Activated CD4-positive, alpha-beta memory T cell treated with anti-CD3 and anti-CD28 coated beads, Interleukin-2, amount 10 ng/mL, durations not matched to agents 7 days and 5 days (primary cell): ENCODE data around the gene CAGE1. TPM values are rescaled to one million over a fixed set of nuclear protein-coding genes. Genes with fewer than 3 reads are reported as not detected.
A peak's percentile ranks its signal among the peaks of the same experiment; 100 is the strongest.
"Not testable (repeated sequence)": the region's sequence is repeated elsewhere in the genome, so short reads cannot be mapped to it uniquely, and the experiment has no call there.

Experiments used
- CTCF ChIA-PET: fragments of 350-600 bp; sonication (Branson Sonifier 250); formaldehyde crosslinking; loops from one replicate; lab custom pipeline; 2021; ENCODE audit warnings: antibody characterized with exemption, inconsistent platforms; lab: Charles Lee
- POLR2A ChIA-PET: fragments of 350-600 bp; sonication (Branson Sonifier 250); formaldehyde crosslinking; loops from one replicate; lab custom pipeline; 2021; ENCODE audit warnings: antibody characterized with exemption; lab: Charles Lee
- DNase-seq: peaks from one replicate; pipeline ENCODE4 v3.0.0-alpha.2; 2020
- H3K27ac Mint-ChIP-seq: one replicate; pipeline ENCODE4 v1.8.0; 2021; ENCODE audit warnings: mild to moderate bottlenecking, mixed read lengths
- H3K27me3 Mint-ChIP-seq: one replicate; pipeline ENCODE4 v1.8.0; 2021; ENCODE audit warnings: mixed read lengths
- H3K36me3 Mint-ChIP-seq: one replicate; pipeline ENCODE4 v1.8.0; 2021; ENCODE audit warnings: low read depth, mixed read lengths
- H3K4me1 Mint-ChIP-seq: one replicate; pipeline ENCODE4 v1.8.0; 2021; ENCODE audit warnings: mixed read lengths
- H3K4me3 Mint-ChIP-seq: one replicate; pipeline ENCODE4 v1.8.0; 2021; ENCODE audit warnings: mild to moderate bottlenecking, mixed read lengths
- H3K9me3 Mint-ChIP-seq: one replicate; pipeline ENCODE4 v1.8.0; 2021; ENCODE audit warnings: mixed read lengths
- total RNA-seq, 2 experiments: library from RNA; stranded (reverse); gene quantifications; one replicate each; pipeline ENCODE4 v1.2.3, GENCODE V29; 2021

The CAGE1 gene
- total RNA-seq, 2 experiments from 2014 or later: 0.08 TPM; not detected in 1

DNA sequence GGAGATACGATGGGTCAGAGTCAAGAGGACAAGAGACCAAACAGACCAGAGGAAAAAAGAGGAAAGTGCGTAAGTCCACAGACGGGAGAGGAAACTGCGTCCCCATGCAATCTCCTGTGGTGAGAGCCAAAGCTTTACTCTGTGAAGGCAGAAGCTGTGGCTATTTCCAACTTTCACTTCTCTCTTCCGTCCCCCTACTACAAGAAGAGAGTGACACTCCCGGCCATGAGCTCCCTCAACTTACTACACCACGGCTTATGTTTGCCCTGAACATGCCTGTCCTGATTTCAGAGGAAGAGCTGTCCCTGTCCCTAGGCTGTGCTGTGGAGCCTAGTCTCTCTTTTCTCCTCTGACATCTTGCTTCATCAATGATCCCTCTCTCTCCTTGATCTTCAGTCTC, 65.0 kb downstream of the CAGE1 start:
- Mint-ChIP-seq H3K36me3 (no peaks in the 10 kb centered on the region), H3K9me3 (no peaks in the 10 kb centered on the region), H3K4me3 (no peak overlapping the region), H3K4me1 (no peaks in the 10 kb centered on the region), H3K27me3 (peaks cover 15% of the 10 kb centered on the region), H3K27ac (no peak overlapping the region)
- no peak for DNase-seq
- ChIA-PET POLR2A (interaction anchor here (1.7 kb wide), 1 partner anchor 11 kb away, joined by 5 read pairs; the partner anchor contains the start of gene SSR1), CTCF (no interaction called here)

DNA sequence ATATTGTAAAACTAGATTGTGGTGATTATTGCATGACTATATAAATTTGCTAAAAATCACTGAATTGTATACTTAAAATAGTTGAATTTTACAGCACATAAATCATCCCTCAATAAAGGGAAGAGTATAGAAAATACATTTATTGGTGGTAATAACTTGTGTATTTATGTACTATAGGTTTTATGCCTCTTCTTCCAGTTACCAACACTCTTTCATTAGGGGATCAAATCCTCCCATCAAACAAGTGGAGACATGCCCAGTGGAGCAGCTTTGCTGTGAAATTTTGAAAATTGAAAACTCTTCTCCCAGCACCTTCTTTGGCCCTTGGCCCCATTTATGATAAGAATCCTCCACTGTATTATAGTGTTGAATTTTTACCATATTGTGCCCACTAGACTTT, 66.5 kb downstream of the CAGE1 start:
- Mint-ChIP-seq H3K36me3 (no peaks in the 10 kb centered on the region), H3K4me3 (no peak overlapping the region), H3K4me1 (no peaks in the 10 kb centered on the region), H3K9me3 (no peaks in the 10 kb centered on the region), H3K27ac (no peak overlapping the region), H3K27me3 (peaks cover 15% of the 10 kb centered on the region)
- ChIA-PET POLR2A (no interaction called here), CTCF (no interaction called here)
- DNase-seq: no peak

- DNase-seq, POLR2A ChIA-PET, H3K27ac Mint-ChIP-seq, H3K36me3 Mint-ChIP-seq, H3K4me1 Mint-ChIP-seq, H3K9me3 Mint-ChIP-seq, H3K4me3 Mint-ChIP-seq, CTCF ChIA-PET: not testable (repeated sequence)
- H3K27me3 Mint-ChIP-seq: peaks cover 15% of the 10 kb centered on the region
These were observed 67.7 kb downstream of the CAGE1 start for GRCh38 chr6:7321866-7322265.

DNA sequence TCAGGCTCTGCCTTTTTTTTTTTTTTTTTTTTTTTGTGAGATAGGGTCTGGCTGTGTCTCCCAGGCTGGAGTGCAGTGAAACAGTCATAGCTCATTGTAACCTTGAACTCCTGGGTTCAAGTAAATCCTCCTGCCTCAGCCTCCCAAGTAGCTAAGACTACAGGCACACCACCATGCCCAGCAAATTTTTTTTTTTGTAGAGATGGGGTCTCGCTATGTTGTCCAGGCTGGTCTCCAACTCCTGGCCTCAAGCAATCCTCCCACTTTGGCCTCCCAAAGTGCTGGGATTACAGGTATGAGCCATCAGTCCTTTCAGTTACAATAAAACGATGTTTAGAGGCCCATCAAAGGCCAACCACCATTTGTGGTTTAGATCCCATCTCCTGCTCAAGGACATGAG, 70.1 kb downstream of the CAGE1 start:
- H3K27ac Mint-ChIP-seq, H3K4me3 Mint-ChIP-seq, DNase-seq, H3K9me3 Mint-ChIP-seq, CTCF ChIA-PET, H3K4me1 Mint-ChIP-seq, H3K27me3 Mint-ChIP-seq, H3K36me3 Mint-ChIP-seq: not testable (repeated sequence)
- POLR2A ChIA-PET: interaction anchor here (0.6 kb wide), 1 partner anchor 69 kb away, joined by 3 read pairs; no protein-coding TSS in a partner anchor

GRCh38 chr6:7317538-7317937, 72.0 kb downstream of the CAGE1 start:
- no peaks in the 10 kb centered on the region for H3K36me3 Mint-ChIP-seq
- H3K4me1 Mint-ChIP-seq: peaks cover 16% of the 10 kb centered on the region
- H3K27ac Mint-ChIP-seq: no peak overlapping the region
- CTCF ChIA-PET: no interaction called here
- peaks cover 2% of the 10 kb centered on the region for H3K27me3 Mint-ChIP-seq
- no peak overlapping the region for H3K4me3 Mint-ChIP-seq
- no peaks in the 10 kb centered on the region for H3K9me3 Mint-ChIP-seq
- DNase-seq: no peak
- POLR2A ChIA-PET: no interaction called here

- ChIA-PET CTCF (interaction anchor here (1.4 kb wide), 1 partner anchor 40 kb away, joined by 5 read pairs; no protein-coding TSS in a partner anchor), POLR2A (interaction anchor here (1.5 kb wide), 1 partner anchor 75 kb away, joined by 4 read pairs; no protein-coding TSS in a partner anchor)
- Mint-ChIP-seq H3K27ac (no peak overlapping the region), H3K9me3 (no peaks in the 10 kb centered on the region), H3K4me3 (no peak overlapping the region), H3K4me1 (peaks cover 17% of the 10 kb centered on the region), H3K36me3 (peaks cover 5% of the 10 kb centered on the region), H3K27me3 (no peaks in the 10 kb centered on the region)
- no peak for DNase-seq
These were observed 72.6 kb downstream of the CAGE1 start for GRCh38 chr6:7316658-7317533.

DNA sequence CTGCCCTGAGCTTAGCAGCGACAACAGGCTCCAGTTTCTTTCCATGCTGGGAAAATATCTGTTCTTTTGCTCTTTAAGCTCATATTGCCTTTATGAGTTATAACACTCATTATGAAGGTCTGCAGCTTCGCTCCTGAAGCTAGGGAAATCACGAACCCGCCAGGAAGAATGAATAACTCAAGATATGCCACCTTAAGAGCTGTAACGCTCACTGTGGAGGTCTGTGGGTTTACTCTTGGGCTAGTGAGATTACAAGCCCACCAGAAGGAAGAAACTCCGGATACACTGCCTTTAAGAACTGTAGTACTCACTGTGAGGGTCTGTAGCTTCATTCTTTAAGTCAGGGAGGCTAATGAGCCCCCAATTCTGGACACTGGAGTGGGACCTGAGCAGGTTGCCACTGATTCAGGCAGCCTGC, 73.6 kb downstream of the CAGE1 start:
- no peak for DNase-seq
- H3K36me3 Mint-ChIP-seq: peaks cover 11% of the 10 kb centered on the region
- H3K27ac Mint-ChIP-seq: no peak overlapping the region
- H3K9me3 Mint-ChIP-seq: no peaks in the 10 kb centered on the region
- H3K4me3 Mint-ChIP-seq: no peak overlapping the region
- ChIA-PET CTCF (interaction anchor here (1.2 to 1.4 kb wide), 2 partner anchors 38 to 39 kb away, joined by 3 to 5 read pairs; no protein-coding TSS in a partner anchor), POLR2A (interaction anchor here (1.0 to 1.5 kb wide), 2 partner anchors 11 to 75 kb away, joined by 3 to 4 read pairs; no protein-coding TSS in a partner anchor)
- H3K4me1 Mint-ChIP-seq: peaks cover 25% of the 10 kb centered on the region
- no peaks in the 10 kb centered on the region for H3K27me3 Mint-ChIP-seq

DNA sequence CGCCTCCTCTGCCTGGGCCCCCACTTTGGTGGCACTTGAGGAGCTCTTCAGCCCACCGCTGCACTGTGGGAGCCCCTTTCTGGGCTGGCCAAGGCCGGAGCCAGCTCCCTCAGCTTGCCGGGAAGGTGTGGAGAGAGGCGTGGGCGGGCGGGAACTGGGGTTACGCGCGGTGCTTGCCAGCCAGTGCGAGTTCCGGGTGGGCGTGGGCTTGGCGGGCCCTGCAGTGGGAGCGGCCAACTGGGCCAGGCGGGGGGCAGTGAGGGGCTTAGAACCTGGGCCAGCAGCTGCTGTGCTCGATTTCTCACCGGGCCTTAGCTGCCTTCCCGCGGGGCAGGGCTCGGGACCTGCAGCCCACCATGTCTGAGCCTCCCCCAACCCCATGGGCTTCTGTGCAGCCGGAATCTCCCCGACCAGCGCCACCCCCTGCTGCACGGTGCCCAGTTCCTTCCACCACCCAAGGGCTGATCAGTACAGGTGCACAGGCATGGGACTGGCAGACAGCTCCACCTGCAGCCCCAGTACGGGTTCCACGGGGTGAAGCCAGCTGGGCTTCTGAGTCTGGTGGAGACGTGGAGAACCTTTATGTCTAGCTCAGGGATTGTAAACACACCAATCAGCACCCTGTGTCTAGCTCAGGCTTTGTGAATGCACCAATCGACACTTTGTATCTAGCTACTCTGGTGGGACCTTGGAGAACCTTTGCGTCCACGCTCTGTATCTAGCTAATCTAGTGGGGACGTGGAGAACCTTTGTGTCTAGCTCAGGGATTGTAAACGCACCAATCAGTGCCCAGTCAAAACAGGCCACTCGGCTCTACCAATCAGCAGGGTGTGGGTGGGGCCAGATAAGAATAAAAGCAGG, 74.2 kb downstream of the CAGE1 start:
- not testable (repeated sequence) for H3K4me3 Mint-ChIP-seq, DNase-seq, H3K27ac Mint-ChIP-seq, H3K9me3 Mint-ChIP-seq, H3K27me3 Mint-ChIP-seq
- ChIA-PET POLR2A (interaction anchor here (1.0 to 5.0 kb wide), 2 partner anchors 10 to 75 kb away, joined by 3 to 61 read pairs; partner anchors contain the start of genes CAGE1 and RIOK1), CTCF (interaction anchor here (1.2 to 1.4 kb wide), 2 partner anchors 38 kb away, joined by 3 to 5 read pairs; no protein-coding TSS in a partner anchor)
- Mint-ChIP-seq H3K36me3 (peaks cover 16% of the 10 kb centered on the region), H3K4me1 (peaks cover 30% of the 10 kb centered on the region)

GRCh38 chr6:7314414-7314813, 75.1 kb downstream of the CAGE1 start:
- ChIA-PET CTCF (no interaction called here), POLR2A (interaction anchor here (1.2 to 5.0 kb wide), 4 partner anchors 10 to 207 kb away, joined by 3 to 61 read pairs (median 9); partner anchors contain the start of genes CAGE1, RIOK1 and RREB1)
- Mint-ChIP-seq H3K9me3 (peaks cover 2% of the 10 kb centered on the region), H3K27ac (peak overlapping the region; percentile 94), H3K36me3 (peaks cover 25% of the 10 kb centered on the region), H3K4me1 (peaks cover 38% of the 10 kb centered on the region), H3K27me3 (no peaks in the 10 kb centered on the region), H3K4me3 (no peak overlapping the region)
- no peak for DNase-seq

- ChIA-PET CTCF (no interaction called here), POLR2A (interaction anchor here (1.2 to 5.0 kb wide), 6 partner anchors 10 to 277 kb away, joined by 3 to 61 read pairs (median 4); partner anchors contain the start of genes CAGE1, RIOK1, RREB1 and SNRNP48)
- H3K4me1 Mint-ChIP-seq: peaks cover 45% of the 10 kb centered on the region
- peak overlapping the region; percentile 94 for H3K27ac Mint-ChIP-seq
- peaks cover 2% of the 10 kb centered on the region for H3K9me3 Mint-ChIP-seq
- no peak for DNase-seq
- peaks cover 33% of the 10 kb centered on the region for H3K36me3 Mint-ChIP-seq
- no peaks in the 10 kb centered on the region for H3K27me3 Mint-ChIP-seq
- H3K4me3 Mint-ChIP-seq: peak overlapping the region; percentile 99
These were observed 75.9 kb downstream of the CAGE1 start for GRCh38 chr6:7313505-7314165.

DNA sequence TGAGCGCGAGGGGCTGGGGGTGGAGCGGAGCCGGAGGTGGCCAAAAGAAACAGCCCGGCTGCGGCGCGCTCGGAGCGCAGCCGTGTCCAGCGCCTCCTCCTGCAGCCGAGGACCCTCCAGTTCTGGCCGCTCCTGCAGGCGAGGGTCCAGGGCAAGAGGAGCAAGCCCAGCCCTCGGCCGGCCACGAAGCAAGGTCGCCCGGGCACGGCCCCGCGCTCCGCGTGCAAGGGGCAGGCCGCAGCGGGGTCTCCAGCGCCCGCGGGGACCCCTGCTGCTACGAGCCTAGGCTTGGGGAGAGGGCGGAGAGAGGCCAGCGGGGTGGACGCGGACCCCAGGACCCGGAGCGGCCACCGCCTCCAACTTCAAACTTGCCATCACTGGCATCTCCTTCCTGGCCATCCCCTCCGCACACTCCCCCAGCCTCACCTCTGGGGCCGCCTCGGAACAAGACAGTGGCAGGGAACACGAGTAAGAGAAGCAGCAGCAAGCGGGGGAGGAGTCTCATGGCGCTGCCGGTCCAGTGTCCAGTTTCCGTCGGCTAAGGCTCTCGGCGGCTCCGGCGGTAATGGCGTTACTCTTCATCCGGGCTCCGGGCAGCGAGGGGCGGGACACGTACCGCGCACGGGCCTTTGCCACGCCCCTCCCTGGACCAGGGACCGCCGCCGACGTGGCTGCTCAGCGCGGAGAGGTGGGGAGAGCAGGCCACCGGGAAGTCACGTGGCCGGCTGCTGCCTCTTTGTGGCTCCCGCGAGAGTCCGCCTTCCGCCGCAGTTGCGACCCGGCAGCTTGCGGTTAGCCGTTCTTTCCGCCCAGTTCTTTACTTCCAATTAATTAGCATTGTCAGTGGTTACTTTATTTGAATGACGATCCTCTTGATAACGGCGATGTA, 76.7 kb downstream of the CAGE1 start, which contains the start of gene SSR1:
Gene SSR1 (minus strand): TSS at position 584 of the 889 bp plus-strand sequence. CDS start 79 bp downstream, at position 505.
- peak within 1 kb of the TSS; percentile 99 for H3K4me3 Mint-ChIP-seq
- H3K4me1 Mint-ChIP-seq: peaks cover 53% of the 10 kb centered on the region
- H3K9me3 Mint-ChIP-seq: peaks cover 2% of the 10 kb centered on the region
- H3K36me3 Mint-ChIP-seq: peaks cover 40% of the 10 kb centered on the region
- no peaks in the 10 kb centered on the region for H3K27me3 Mint-ChIP-seq
- ChIA-PET CTCF (interaction anchor here (1.1 kb wide), 1 partner anchor 77 kb away, joined by 4 read pairs; the partner anchor contains the start of genes CAGE1 and RIOK1), POLR2A (interaction anchor here (1.2 to 5.0 kb wide), 8 partner anchors 9 to 278 kb away, joined by 3 to 61 read pairs (median 4); partner anchors contain the start of genes CAGE1, RIOK1, RREB1 and SNRNP48)
- DNase-seq: peak; percentile 97
- peak within 1 kb of the TSS; percentile 94 for H3K27ac Mint-ChIP-seq
